HG03025 (cell line): ENCODE results near the gene WHRN.

Experiments used
- ATAC-seq: cut with Tn5 transposase; IDR thresholded peaks from one replicate; pipeline ENCODE4 v1.9.1; 2021; ENCODE audit warnings: mild to moderate bottlenecking, moderate library complexity; ENCODE audit not compliant: unreplicated experiment, low FRiP score

The WHRN gene

GRCh38 chr9:114452219-114453165 is 52.8 kb downstream of the WHRN start:
- ATAC-seq: no peak

GRCh38 chr9:114451707-114452031 is 53.6 kb downstream of the WHRN start:
- no peak for ATAC-seq

- ATAC-seq: no peak
Observed at GRCh38 chr9:114450833-114451706, 54.2 kb downstream of the WHRN start.

- ATAC-seq: no peak
Observed at GRCh38 chr9:114450181-114450580, 55.1 kb downstream of the WHRN start.

- ATAC-seq: no peak
Observed at GRCh38 chr9:114449236-114449635, 56.0 kb downstream of the WHRN start.

- ATAC-seq: no peak
Observed at GRCh38 chr9:114448706-114449105, 56.6 kb downstream of the WHRN start.

- ATAC-seq: no peak
Observed at GRCh38 chr9:114446672-114447450, 58.4 kb downstream of the WHRN start.

- ATAC-seq: no peak
Observed at GRCh38 chr9:114446036-114446435, 59.2 kb downstream of the WHRN start.

GRCh38 chr9:114445616-114446015 is 59.7 kb downstream of the WHRN start:
- ATAC-seq: no peak

GRCh38 chr9:114442022-114442421 is 63.3 kb downstream of the WHRN start:
- ATAC-seq: no peak

- no peak for ATAC-seq
Observed at GRCh38 chr9:114437401-114437893, 67.8 kb downstream of the WHRN start.

- no peak for ATAC-seq
Observed at GRCh38 chr9:114434878-114435311, 70.4 kb downstream of the WHRN start.

GRCh38 chr9:114433720-114434255 is 71.5 kb downstream of the WHRN start:
- no peak for ATAC-seq

GRCh38 chr9:114433086-114433485 is 72.2 kb downstream of the WHRN start:
- ATAC-seq: no peak

- ATAC-seq: no peak
Observed at GRCh38 chr9:114432323-114433067, 72.8 kb downstream of the WHRN start.

- ATAC-seq: no peak
Observed at GRCh38 chr9:114431770-114432169, 73.5 kb downstream of the WHRN start.

- no peak for ATAC-seq
Observed at GRCh38 chr9:114431003-114431402, 74.3 kb downstream of the WHRN start.

- ATAC-seq: no peak
Observed at GRCh38 chr9:114430457-114430856, 74.8 kb downstream of the WHRN start.

GRCh38 chr9:114429488-114429887 is 75.8 kb downstream of the WHRN start:
- no peak for ATAC-seq
